Spleen (tissue), 11 donors: ENCODE results near the gene ALG10B. TPM values are rescaled to one million over a fixed set of nuclear protein-coding genes. Genes with fewer than 3 reads are reported as not detected.
"Not testable (repeated sequence)": the region's sequence is repeated elsewhere in the genome, so short reads cannot be mapped to it uniquely, and the experiment has no call there.

Experiments
- DNase-seq: peaks from one replicate; pipeline ENCODE4 v3.0.0-alpha.2; 2020
- H3K27ac ChIP-seq, 8 donors: fragments of 200-600 bp; sonication (generic) in 7 of 8; 1 replicate in 4 of 8; 2 replicates in 4 of 8; pipeline versions ENCODE4 v1.5.0 to v1.8.0; 2016 to 2021; ENCODE audit warnings: inconsistent platforms in 4 of 8, mild to moderate bottlenecking in 4 of 8, moderate library complexity in 1 of 8
- H3K27me3 ChIP-seq, 7 donors: fragments of 200-600 bp; sonication (generic) in 6 of 7; replicated peaks in 1 of 7; 1 replicate in 4 of 7; 2 replicates in 3 of 7; pipeline versions ENCODE4 v1.5.0 to v1.8.0; 2016 to 2021; ENCODE audit warnings: inconsistent platforms in 3 of 7, mild to moderate bottlenecking in 1 of 7
- H3K36me3 ChIP-seq, 6 donors: fragments of 200-600 bp; sonication (generic) in 5 of 6; 1 replicate in 4 of 6; 2 replicates in 2 of 6; pipeline versions ENCODE4 v1.5.0 to v1.8.0; 2016 to 2021; ENCODE audit warnings: inconsistent platforms in 2 of 6
- H3K4me1 ChIP-seq, 6 donors: fragments of 200-600 bp; sonication (generic) in 5 of 6; 1 replicate in 3 of 6; 2 replicates in 3 of 6; pipeline versions ENCODE4 v1.5.0 to v1.8.0; 2016 to 2021; ENCODE audit warnings: inconsistent platforms in 3 of 6
- H3K4me3 ChIP-seq, 8 donors: fragments of 200-600 bp; sonication (generic) in 7 of 8; 1 replicate in 4 of 8; 2 replicates in 4 of 8; pipeline versions ENCODE4 v1.5.0 to v1.8.0; 2016 to 2021; ENCODE audit warnings: inconsistent platforms in 4 of 8, mild to moderate bottlenecking in 4 of 8, moderate library complexity in 2 of 8
- H3K9me3 ChIP-seq, 8 donors: fragments of 200-600 bp; sonication (generic) in 7 of 8; 1 replicate in 4 of 8; 2 replicates in 4 of 8; pipeline versions ENCODE4 v1.5.0 to v1.8.0; 2016 to 2021; ENCODE audit warnings: inconsistent platforms in 4 of 8
- CTCF ChIP-seq, 11 experiments: fragments of 200-600 bp in 7 of 11; fragments of 450-650 bp in 4 of 11; sonication (generic) in 4 of 11; IDR thresholded peaks in 8 of 11; conservative IDR thresholded peaks in 3 of 11; 1 replicate in 7 of 11; 2 replicates in 4 of 11; pipeline versions ENCODE4 v1.4.0 to v1.8.0; 2016 to 2021; ENCODE audit warnings: antibody characterized with exemption in 11 of 11, inconsistent platforms in 4 of 11, mild to moderate bottlenecking in 1 of 11
- POLR2A ChIP-seq, 3 donors: fragments of 450-650 bp; IDR thresholded peaks; one replicate each; pipeline ENCODE4 v1.5.1; 2017; ENCODE audit warnings: antibody characterized with exemption in 3 of 3, mild to moderate bottlenecking in 1 of 3
- POLR2AphosphoS5 ChIP-seq, 3 donors: sonication (generic); formaldehyde crosslinking; IDR thresholded peaks; one replicate each; pipeline ENCODE4 v1.5.1; 2017; ENCODE audit warnings: antibody characterized with exemption in 3 of 3
- WGBS, 5 donors: extraction: QIAGEN DNeasy Blood & Tissue Kit in 3 of 5; methylation state at CpG; one replicate each; pipeline versions ENCODE4 v1.1.5 to v1.1.7; 2013 to 2018; 5-methylcytosine and 5-hydroxymethylcytosine counted together
- intact Hi-C: fragments of 100-400 bp; cut with DNase I; formaldehyde crosslinking; loops from one replicate; pipeline ENCODE4 v1.15.0; 2023; ENCODE audit warnings: low total_unique reads
- polyA plus RNA-seq, 3 donors: library from polyadenylated mRNA; stranded (reverse); fragments of 200-250 nt; gene quantifications; one replicate each; pipeline ENCODE4 v1.2.1, GENCODE V29; 2013
- total RNA-seq, 7 donors: library from RNA; depleted of rRNA in 3 of 7; stranded (reverse); fragments of >200 nt in 3 of 7; fragmentation: NEBNext Ultra II Directional in 4 of 7; extraction: Animal tissue kit (Norgen Biotek cat#: 25700) in 4 of 7; gene quantifications; one replicate each; pipeline versions ENCODE4 v1.1.0 to v1.2.1, GENCODE V29; 2016 to 2021
- donor health status: healthy with polysubstance abuse.
- donor health status: DM: no; HTN: no; CAD: no; lungs with moderate emphysema.
- donor health status: DM: no; HTN: no; CAD: no.
- donor health status: Bipolar disorder and iron deficiency.
- donor health status: healthy.
- donor health status: DM: no; HTN: no; CAD: no.
- donor health status: DM: yes; HTN: yes; CAD: no.

Gene ALG10B
- total and polyA plus RNA-seq, 10 donors, result 1.7 to 13.9 (median 9.5) TPM

GRCh38 chr12:38324912-38325311 is 8.3 kb downstream of the ALG10B start:
- Histone ChIP-seq H3K36me3 (peaks cover 0 to 32% (median 0%) of the 10 kb centered on the region in 6 donors), H3K4me3 (no peak overlapping the region), H3K27ac (no peak overlapping the region), H3K27me3 (no peaks in the 10 kb centered on the region), H3K4me1 (peaks cover 0 to 6% (median 0%) of the 10 kb centered on the region in 6 donors), H3K9me3 (no peaks in the 10 kb centered on the region)
- TF ChIP-seq CTCF (IDR thresholded peaks at IDR 0.05 in 8 of 11, conservative IDR thresholded peaks at IDR 0.05 in 3 of 11), result no peak
- TF ChIP-seq POLR2A (IDR thresholded peaks at IDR 0.05), result no peak
- TF ChIP-seq POLR2AphosphoS5 (IDR thresholded peaks at IDR 0.05), result no peak
- WGBS, 5 donors, result 87 to 96% (median 90%) methylated on average over 2 of the region's 2 CpGs
- no peak for DNase-seq
- intact Hi-C loops, result loop anchor here (5.0 kb wide), 1 partner anchor 777 kb away; no protein-coding TSS in a partner anchor

GRCh38 chr12:38327356-38327755 is 10.8 kb downstream of the ALG10B start:
- Histone ChIP-seq H3K27ac (no peak overlapping the region), H3K4me1 (peaks cover 0 to 6% (median 0%) of the 10 kb centered on the region in 6 donors), H3K4me3 (no peak overlapping the region), H3K27me3 (no peaks in the 10 kb centered on the region), H3K36me3 (peaks cover 0 to 15% (median 0%) of the 10 kb centered on the region in 6 donors), H3K9me3 (no peaks in the 10 kb centered on the region)
- WGBS, 5 donors, result 78 to 97% (median 93%) methylated on average over 3 of the region's 3 CpGs
- no peak for DNase-seq
- TF ChIP-seq POLR2AphosphoS5 (IDR thresholded peaks at IDR 0.05), result no peak
- no peak for TF ChIP-seq POLR2A (IDR thresholded peaks at IDR 0.05)
- intact Hi-C loops, result loop anchor here (5.0 kb wide), 1 partner anchor 775 kb away; no protein-coding TSS in a partner anchor

GRCh38 chr12:38328306-38328895 is 11.8 kb downstream of the ALG10B start:
- DNase-seq, result no peak
- Histone ChIP-seq H3K36me3 (peaks cover 0 to 11% (median 0%) of the 10 kb centered on the region in 6 donors), H3K4me3 (no peak overlapping the region), H3K9me3 (no peaks in the 10 kb centered on the region), H3K4me1 (peaks cover 0 to 6% (median 0%) of the 10 kb centered on the region in 6 donors), H3K27ac (no peak overlapping the region), H3K27me3 (no peaks in the 10 kb centered on the region)
- TF ChIP-seq POLR2AphosphoS5 (IDR thresholded peaks at IDR 0.05) (no peak), CTCF (IDR thresholded peaks at IDR 0.05 in 8 of 11, conservative IDR thresholded peaks at IDR 0.05 in 3 of 11) (peak; percentile 28 to 71 (median 55))
- intact Hi-C loops, result loop anchor here (5.0 kb wide), 1 partner anchor 774 kb away; no protein-coding TSS in a partner anchor
- 24 to 37% (median 27%) methylated on average over 6 of the region's 6 CpGs for WGBS, 5 donors

- not testable (repeated sequence) for H3K27ac ChIP-seq, DNase-seq, H3K9me3 ChIP-seq, H3K27me3 ChIP-seq, H3K4me1 ChIP-seq, H3K4me3 ChIP-seq, H3K36me3 ChIP-seq
- intact Hi-C loops, result loop anchor here (5.0 to 10.0 kb wide), 2 partner anchors 592 to 944 kb away; no protein-coding TSS in a partner anchor
- WGBS, 5 donors, result 91 to 97% (median 93%) methylated on average over 11 to 26 of the region's 30 CpGs; no CpG with 5 or more reads in 1 of the 5 donors
Measured at GRCh38 chr12:38330414-38330813, 13.8 kb downstream of the ALG10B start.

- no peak for DNase-seq
- peaks cover 0 to 6% (median 0%) of the 10 kb centered on the region in 6 donors for H3K4me1 ChIP-seq
- 88 to 100% (median 97%) methylated on average over 1 of the region's 1 CpG for WGBS, 5 donors
- TF ChIP-seq CTCF (IDR thresholded peaks at IDR 0.05 in 8 of 11, conservative IDR thresholded peaks at IDR 0.05 in 3 of 11) (no peak), POLR2A (IDR thresholded peaks at IDR 0.05) (no peak)
- H3K36me3 ChIP-seq, result no peaks in the 10 kb centered on the region
- H3K27ac ChIP-seq, result no peak overlapping the region
- H3K4me3 ChIP-seq, result no peak overlapping the region
- H3K27me3 ChIP-seq, result no peaks in the 10 kb centered on the region
- no peaks in the 10 kb centered on the region for H3K9me3 ChIP-seq
- intact Hi-C loops, result loop anchor here (5.0 to 10.0 kb wide), 2 partner anchors 589 to 942 kb away; no protein-coding TSS in a partner anchor
Measured at GRCh38 chr12:38332814-38333213, 16.2 kb downstream of the ALG10B start.
